SK-N-SH treated with all-trans-retinoic acid at 6 μM for 48 hours (cell line): Measurements from ENCODE around the gene SLC30A1.

ENCODE experiments used
- ATAC-seq: fragments of 200-7000 bp; cut with Tn5 transposase; 3 replicates; pipeline ENCODE4 v1.9.1; 2020; ENCODE audit warnings: mild to moderate bottlenecking, moderate library complexity
- ARNTL ChIP-seq: fragments of 450-650 bp; formaldehyde crosslinking; IDR thresholded peaks from 2 replicates; pipeline ENCODE4 v1.5.0; 2020; ENCODE audit warnings: low read depth, mild to moderate bottlenecking, moderate library complexity, borderline replicate concordance
- BACH2 ChIP-seq: fragments of 250-450 bp; sonication (Bioruptor Pico); IDR thresholded peaks from 2 replicates; pipeline ENCODE4 v1.9.0; 2021; ENCODE audit warnings: mild to moderate bottlenecking, borderline replicate concordance
- CSDC2 ChIP-seq: fragments of 250-450 bp; sonication (Bioruptor Pico); IDR thresholded peaks from 2 replicates; pipeline ENCODE4 v1.5.0; 2020; ENCODE audit warnings: mild to moderate bottlenecking, moderate library complexity
- GLIS3 ChIP-seq: fragments of 250-450 bp; sonication (Bioruptor Pico); IDR thresholded peaks from 2 replicates; pipeline ENCODE4 v1.5.0; 2020; ENCODE audit warnings: mild to moderate bottlenecking, moderate library complexity
- ISL1 ChIP-seq: fragments of 250-450 bp; sonication (Bioruptor Pico); IDR thresholded peaks from 2 replicates; pipeline ENCODE4 v2.1.2; 2022; ENCODE audit warnings: mild to moderate bottlenecking, moderate library complexity
- OSR1 ChIP-seq: fragments of 250-450 bp; sonication (Bioruptor Pico); IDR thresholded peaks from 2 replicates; pipeline ENCODE4 v1.8.0; 2022; ENCODE audit warnings: moderate library complexity, mild to moderate bottlenecking, inconsistent platforms
- PPARA ChIP-seq: fragments of 250-450 bp; sonication (Bioruptor Pico); IDR thresholded peaks from 2 replicates; pipeline ENCODE4 v1.5.0; 2020; ENCODE audit warnings: mild to moderate bottlenecking, borderline replicate concordance
- RARB ChIP-seq: fragments of 250-450 bp; sonication (Bioruptor Pico); IDR thresholded peaks from 2 replicates; pipeline ENCODE4 v1.8.0; 2021; ENCODE audit warnings: mild to moderate bottlenecking, moderate library complexity
- SNAI2 ChIP-seq: fragments of 250-450 bp; sonication (Bioruptor Pico); IDR thresholded peaks from 2 replicates; pipeline ENCODE4 v1.5.0; 2020; ENCODE audit warnings: mild to moderate bottlenecking, moderate library complexity
- TCF4 ChIP-seq: fragments of 250-450 bp; sonication (Bioruptor Pico); IDR thresholded peaks from 2 replicates; pipeline ENCODE4 v1.8.0; 2021; ENCODE audit warnings: mild to moderate bottlenecking, moderate library complexity, borderline replicate concordance
- TOX ChIP-seq: fragments of 250-450 bp; sonication (Bioruptor Pico); IDR thresholded peaks from 2 replicates; pipeline ENCODE4 v1.8.0; 2021; ENCODE audit warnings: mild to moderate bottlenecking, moderate library complexity, borderline replicate concordance
- ZFP3 ChIP-seq: fragments of 250-450 bp; sonication (Bioruptor Pico); IDR thresholded peaks from 2 replicates; pipeline ENCODE4 v1.5.0; 2020; ENCODE audit warnings: mild to moderate bottlenecking, moderate library complexity
- ZFP30 ChIP-seq: fragments of 450-650 bp; formaldehyde crosslinking; IDR thresholded peaks from 2 replicates; pipeline ENCODE4 v1.5.0; 2022; ENCODE audit warnings: mild to moderate bottlenecking, moderate library complexity
- ZNF70 ChIP-seq: fragments of 450-650 bp; formaldehyde crosslinking; IDR thresholded peaks from 2 replicates; pipeline ENCODE4 v1.5.0; 2020; ENCODE audit warnings: mild to moderate bottlenecking, moderate library complexity
- TF ChIP-seq, protein P1 (sequence below): fragments of 250-450 bp; sonication (Bioruptor Pico); IDR thresholded peaks from 2 replicates; pipeline ENCODE4 v1.8.0; 2020; ENCODE audit warnings: mild to moderate bottlenecking, moderate library complexity, borderline replicate concordance
- TF ChIP-seq, protein P2 (sequence below): fragments of 250-450 bp; sonication (Bioruptor Pico); IDR thresholded peaks from 2 replicates; pipeline ENCODE4 v1.8.0; 2021; ENCODE audit warnings: low read depth, mild to moderate bottlenecking, moderate library complexity, borderline replicate concordance
- TF ChIP-seq, protein P3 (sequence below): fragments of 250-450 bp; sonication (Bioruptor Pico); IDR thresholded peaks from 2 replicates; pipeline ENCODE4 v1.5.0; 2020; ENCODE audit warnings: mild to moderate bottlenecking, moderate library complexity
- TF ChIP-seq, protein P4 (sequence below): fragments of 250-450 bp; sonication (Bioruptor Pico); IDR thresholded peaks from 2 replicates; pipeline ENCODE4 v1.5.1; 2021; ENCODE audit warnings: mild to moderate bottlenecking, moderate library complexity
- TF ChIP-seq, protein P5 (sequence below): fragments of 250-450 bp; sonication (Bioruptor Pico); IDR thresholded peaks from 2 replicates; pipeline ENCODE4 v1.5.1; 2020; ENCODE audit warnings: low read depth, mild to moderate bottlenecking, moderate library complexity

The SLC30A1 gene

DNA sequence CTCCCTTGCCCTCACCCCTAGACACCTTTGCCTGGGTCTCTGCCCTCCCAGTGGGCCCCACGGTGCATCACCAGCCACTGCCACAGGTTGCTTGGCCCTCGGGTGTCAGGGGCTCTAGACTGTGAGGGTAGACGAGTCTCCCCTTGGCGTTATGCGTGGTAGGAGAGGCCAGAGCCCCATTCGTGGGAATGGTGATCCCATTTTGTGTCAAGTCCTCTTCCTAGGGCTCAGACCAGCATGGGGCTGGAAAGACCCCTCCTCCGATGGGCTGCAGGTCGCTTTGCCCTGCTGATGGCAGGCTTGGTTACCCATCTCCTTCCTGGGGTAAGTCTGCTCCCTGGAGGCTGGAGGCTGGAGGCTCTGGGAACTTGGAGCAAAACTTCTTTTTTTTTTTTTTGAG lies 42.4 kb downstream of the SLC30A1 start:
- TF ChIP-seq, protein P1, sequence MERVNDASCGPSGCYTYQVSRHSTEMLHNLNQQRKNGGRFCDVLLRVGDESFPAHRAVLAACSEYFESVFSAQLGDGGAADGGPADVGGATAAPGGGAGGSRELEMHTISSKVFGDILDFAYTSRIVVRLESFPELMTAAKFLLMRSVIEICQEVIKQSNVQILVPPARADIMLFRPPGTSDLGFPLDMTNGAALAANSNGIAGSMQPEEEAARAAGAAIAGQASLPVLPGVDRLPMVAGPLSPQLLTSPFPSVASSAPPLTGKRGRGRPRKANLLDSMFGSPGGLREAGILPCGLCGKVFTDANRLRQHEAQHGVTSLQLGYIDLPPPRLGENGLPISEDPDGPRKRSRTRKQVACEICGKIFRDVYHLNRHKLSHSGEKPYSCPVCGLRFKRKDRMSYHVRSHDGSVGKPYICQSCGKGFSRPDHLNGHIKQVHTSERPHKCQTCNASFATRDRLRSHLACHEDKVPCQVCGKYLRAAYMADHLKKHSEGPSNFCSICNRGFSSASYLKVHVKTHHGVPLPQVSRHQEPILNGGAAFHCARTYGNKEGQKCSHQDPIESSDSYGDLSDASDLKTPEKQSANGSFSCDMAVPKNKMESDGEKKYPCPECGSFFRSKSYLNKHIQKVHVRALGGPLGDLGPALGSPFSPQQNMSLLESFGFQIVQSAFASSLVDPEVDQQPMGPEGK (CRISPR knock-in tag): no peak
- TF ChIP-seq TOX (CRISPR knock-in tag) (no peak), ZNF70 (CRISPR knock-in tag) (no peak), SNAI2 (CRISPR knock-in tag) (no peak), RARB (CRISPR knock-in tag) (no peak), ISL1 (CRISPR knock-in tag) (no peak)
- ATAC-seq: no peak

DNA sequence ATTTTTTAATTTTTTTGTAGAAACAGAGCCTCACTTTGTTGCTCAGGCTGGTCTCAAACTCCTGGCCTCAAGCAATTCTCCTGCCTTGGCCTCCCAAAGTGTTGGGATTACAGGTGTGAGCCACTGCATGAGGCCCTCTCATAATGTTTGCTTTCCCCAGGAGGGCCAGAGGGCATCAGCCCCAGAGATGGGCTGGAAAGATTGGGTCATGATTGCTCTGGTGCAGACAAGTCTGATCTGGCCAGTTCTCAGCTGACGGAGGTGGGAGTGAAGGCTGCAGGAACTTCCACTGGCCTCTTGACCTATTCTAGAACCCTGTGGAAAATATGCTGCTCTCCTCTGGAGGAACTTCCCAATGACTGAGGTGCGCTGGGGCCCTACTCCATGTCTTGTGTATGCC lies 43.6 kb downstream of the SLC30A1 start:
- TF ChIP-seq ARNTL (CRISPR knock-in tag) (no peak), TOX (CRISPR knock-in tag) (no peak), PPARA (CRISPR knock-in tag) (no peak), ZFP3 (CRISPR knock-in tag) (no peak), SNAI2 (CRISPR knock-in tag) (no peak), BACH2 (CRISPR knock-in tag) (no peak), ZFP30 (CRISPR knock-in tag) (no peak), CSDC2 (CRISPR knock-in tag) (no peak)
- TF ChIP-seq, protein P2, sequence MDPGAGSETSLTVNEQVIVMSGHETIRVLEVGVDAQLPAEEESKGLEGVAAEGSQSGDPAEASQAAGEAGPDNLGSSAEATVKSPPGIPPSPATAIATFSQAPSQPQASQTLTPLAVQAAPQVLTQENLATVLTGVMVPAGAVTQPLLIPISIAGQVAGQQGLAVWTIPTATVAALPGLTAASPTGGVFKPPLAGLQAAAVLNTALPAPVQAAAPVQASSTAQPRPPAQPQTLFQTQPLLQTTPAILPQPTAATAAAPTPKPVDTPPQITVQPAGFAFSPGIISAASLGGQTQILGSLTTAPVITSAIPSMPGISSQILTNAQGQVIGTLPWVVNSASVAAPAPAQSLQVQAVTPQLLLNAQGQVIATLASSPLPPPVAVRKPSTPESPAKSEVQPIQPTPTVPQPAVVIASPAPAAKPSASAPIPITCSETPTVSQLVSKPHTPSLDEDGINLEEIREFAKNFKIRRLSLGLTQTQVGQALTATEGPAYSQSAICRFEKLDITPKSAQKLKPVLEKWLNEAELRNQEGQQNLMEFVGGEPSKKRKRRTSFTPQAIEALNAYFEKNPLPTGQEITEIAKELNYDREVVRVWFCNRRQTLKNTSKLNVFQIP (CRISPR knock-in tag): no peak
- TF ChIP-seq, protein P1 (CRISPR knock-in tag): no peak
- TF ChIP-seq, protein P3, sequence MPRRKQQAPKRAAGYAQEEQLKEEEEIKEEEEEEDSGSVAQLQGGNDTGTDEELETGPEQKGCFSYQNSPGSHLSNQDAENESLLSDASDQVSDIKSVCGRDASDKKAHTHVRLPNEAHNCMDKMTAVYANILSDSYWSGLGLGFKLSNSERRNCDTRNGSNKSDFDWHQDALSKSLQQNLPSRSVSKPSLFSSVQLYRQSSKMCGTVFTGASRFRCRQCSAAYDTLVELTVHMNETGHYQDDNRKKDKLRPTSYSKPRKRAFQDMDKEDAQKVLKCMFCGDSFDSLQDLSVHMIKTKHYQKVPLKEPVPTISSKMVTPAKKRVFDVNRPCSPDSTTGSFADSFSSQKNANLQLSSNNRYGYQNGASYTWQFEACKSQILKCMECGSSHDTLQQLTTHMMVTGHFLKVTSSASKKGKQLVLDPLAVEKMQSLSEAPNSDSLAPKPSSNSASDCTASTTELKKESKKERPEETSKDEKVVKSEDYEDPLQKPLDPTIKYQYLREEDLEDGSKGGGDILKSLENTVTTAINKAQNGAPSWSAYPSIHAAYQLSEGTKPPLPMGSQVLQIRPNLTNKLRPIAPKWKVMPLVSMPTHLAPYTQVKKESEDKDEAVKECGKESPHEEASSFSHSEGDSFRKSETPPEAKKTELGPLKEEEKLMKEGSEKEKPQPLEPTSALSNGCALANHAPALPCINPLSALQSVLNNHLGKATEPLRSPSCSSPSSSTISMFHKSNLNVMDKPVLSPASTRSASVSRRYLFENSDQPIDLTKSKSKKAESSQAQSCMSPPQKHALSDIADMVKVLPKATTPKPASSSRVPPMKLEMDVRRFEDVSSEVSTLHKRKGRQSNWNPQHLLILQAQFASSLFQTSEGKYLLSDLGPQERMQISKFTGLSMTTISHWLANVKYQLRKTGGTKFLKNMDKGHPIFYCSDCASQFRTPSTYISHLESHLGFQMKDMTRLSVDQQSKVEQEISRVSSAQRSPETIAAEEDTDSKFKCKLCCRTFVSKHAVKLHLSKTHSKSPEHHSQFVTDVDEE (CRISPR knock-in tag): no peak
- TF ChIP-seq, protein P4, sequence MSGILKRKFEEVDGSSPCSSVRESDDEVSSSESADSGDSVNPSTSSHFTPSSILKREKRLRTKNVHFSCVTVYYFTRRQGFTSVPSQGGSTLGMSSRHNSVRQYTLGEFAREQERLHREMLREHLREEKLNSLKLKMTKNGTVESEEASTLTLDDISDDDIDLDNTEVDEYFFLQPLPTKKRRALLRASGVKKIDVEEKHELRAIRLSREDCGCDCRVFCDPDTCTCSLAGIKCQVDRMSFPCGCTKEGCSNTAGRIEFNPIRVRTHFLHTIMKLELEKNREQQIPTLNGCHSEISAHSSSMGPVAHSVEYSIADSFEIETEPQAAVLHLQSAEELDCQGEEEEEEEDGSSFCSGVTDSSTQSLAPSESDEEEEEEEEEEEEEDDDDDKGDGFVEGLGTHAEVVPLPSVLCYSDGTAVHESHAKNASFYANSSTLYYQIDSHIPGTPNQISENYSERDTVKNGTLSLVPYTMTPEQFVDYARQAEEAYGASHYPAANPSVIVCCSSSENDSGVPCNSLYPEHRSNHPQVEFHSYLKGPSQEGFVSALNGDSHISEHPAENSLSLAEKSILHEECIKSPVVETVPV: no peak
- ATAC-seq: no peak

DNA sequence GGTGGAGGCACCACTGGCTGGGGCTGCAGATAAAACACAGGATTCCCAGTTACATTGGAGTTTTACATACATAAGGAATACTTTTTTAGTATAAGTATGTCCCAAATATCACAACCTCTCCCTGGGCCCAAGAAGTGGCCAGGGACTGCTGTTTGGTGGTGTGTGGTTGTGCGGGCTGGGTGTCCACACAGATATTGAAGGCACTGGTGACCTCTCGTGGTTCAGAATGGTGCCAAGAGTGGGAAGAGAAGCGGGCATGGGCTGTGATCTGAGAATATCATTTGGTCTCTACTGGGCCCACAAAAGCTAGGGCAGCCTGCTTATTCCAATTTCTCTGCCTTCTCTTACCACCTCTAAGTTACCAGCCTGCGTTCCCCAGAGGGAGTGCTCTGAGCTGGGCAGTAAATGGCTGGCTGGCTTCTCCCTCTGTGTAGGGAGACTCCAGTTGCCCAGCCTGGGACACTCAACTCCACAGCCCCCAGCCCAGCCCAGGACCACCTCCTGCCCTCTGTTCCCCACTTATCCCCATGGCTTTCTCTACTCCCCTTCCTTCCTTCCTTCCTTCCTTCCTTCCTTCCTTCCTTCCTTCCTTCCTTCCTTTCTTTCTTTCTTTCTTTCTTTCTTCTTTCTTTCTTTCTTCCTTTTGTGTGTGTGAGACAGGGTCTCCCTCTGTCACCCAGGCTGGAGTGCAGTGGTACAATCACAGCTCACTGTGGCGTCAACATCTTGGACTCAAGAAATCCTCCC lies 44.2 kb downstream of the SLC30A1 start:
- ATAC-seq: no peak; the same call in 2 of the 3 replicates
- TF ChIP-seq CSDC2 (CRISPR knock-in tag) (no peak), OSR1 (CRISPR knock-in tag) (no peak), TCF4 (CRISPR knock-in tag) (no peak), ZFP30 (CRISPR knock-in tag) (no peak), SNAI2 (CRISPR knock-in tag) (no peak), ISL1 (CRISPR knock-in tag) (no peak), GLIS3 (CRISPR knock-in tag) (no peak)
- TF ChIP-seq, protein P5, sequence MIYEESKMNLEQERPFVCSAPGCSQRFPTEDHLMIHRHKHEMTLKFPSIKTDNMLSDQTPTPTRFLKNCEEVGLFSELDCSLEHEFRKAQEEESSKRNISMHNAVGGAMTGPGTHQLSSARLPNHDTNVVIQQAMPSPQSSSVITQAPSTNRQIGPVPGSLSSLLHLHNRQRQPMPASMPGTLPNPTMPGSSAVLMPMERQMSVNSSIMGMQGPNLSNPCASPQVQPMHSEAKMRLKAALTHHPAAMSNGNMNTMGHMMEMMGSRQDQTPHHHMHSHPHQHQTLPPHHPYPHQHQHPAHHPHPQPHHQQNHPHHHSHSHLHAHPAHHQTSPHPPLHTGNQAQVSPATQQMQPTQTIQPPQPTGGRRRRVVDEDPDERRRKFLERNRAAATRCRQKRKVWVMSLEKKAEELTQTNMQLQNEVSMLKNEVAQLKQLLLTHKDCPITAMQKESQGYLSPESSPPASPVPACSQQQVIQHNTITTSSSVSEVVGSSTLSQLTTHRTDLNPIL (CRISPR knock-in tag): no peak
- TF ChIP-seq, protein P4: no peak
- TF ChIP-seq, protein P2 (CRISPR knock-in tag): no peak
